HG03039 (cell line): ENCODE data around the gene PRAMEF10.
"Not testable (repeated sequence)": the region's sequence is repeated elsewhere in the genome, so short reads cannot be mapped to it uniquely, and the experiment has no call there.

Experiments used
- ATAC-seq: cut with Tn5 transposase; IDR thresholded peaks from one replicate; pipeline ENCODE4 v1.9.1; 2021; ENCODE audit warnings: mild to moderate bottlenecking, moderate library complexity; ENCODE audit not compliant: unreplicated experiment

The PRAMEF10 gene

DNA sequence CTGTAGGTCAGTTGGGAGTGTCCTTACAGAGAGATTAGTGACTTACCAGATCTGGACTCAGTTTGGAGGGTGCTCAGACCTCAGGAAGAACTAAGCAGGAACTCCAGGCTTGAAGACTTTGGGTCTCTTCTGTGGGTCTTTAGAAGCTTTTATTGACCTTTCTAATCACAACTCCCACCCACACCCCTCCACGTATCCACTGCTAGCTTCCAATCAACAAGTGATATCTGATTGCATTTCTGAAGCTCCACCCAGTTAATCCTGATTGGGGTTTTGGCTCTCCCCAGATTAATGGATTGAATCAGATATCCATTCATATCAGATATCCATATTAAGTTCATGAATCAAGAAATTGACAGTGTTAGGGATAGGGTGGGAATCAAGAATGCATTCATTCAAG, at the start of gene PRAMEF10:
PRAMEF10 (minus strand) TSS at position 101 of the 400 bp plus-strand sequence. CDS start 2,423 bp downstream, outside the sequence.
- ATAC-seq: not testable (repeated sequence)

DNA sequence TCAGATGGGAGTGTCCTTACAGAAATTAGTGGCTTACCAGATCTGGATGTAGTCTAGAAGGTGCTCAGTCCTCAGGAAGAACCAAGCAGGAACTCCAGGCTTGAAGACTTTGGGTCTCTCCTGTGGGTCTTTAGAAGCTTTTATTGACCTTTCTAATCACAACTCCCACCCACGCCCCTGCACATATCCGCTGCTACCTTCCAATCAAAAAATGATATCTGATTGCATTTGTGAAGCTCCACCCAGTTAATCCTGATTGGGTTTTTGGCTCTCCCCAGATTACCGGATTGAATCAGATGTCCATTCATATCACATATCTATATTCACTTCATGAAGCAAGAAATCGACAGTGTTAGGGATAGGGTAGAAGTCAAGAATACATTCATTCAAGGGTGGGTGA, 49.4 kb upstream of the PRAMEF10 start, which contains the start of gene PRAMEF6:
PRAMEF6 (minus strand) TSS at position 101 of the 400 bp plus-strand sequence. CDS start 5,062 bp downstream, outside the sequence.
- ATAC-seq: not testable (repeated sequence)

- ATAC-seq: not testable (repeated sequence)
Observed at GRCh38 chr1:12924368-12924767, 26.3 kb upstream of the PRAMEF10 start.

DNA sequence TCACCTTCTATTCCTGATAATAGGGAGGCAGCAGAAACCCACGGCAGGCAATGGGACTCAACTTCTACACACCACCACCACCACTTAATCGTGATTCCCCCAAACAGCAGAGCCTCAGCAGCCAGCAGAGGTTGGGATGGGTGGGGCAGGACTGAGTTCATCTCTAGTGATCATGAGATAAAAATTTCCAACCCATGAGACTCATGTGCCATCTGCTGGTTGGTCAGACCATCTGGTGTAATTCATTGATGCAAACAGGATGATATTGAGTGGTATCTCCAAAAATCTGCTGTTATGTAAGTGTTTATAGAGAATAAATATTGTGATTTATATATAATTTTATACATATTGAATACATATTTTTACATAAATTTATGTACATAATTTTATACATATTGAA, 23.7 kb upstream of the PRAMEF10 start:
- ATAC-seq: not testable (repeated sequence)

GRCh38 chr1:12916310-12916709, 18.2 kb upstream of the PRAMEF10 start, which contains the start of gene PRAMEF7:
PRAMEF7 (plus strand) TSS chr1:12916610; CDS start chr1:12917693, 1,083 bp downstream.
- ATAC-seq: not testable (repeated sequence)

GRCh38 chr1:12903793-12904572, 5.9 kb upstream of the PRAMEF10 start:
- ATAC-seq: not testable (repeated sequence)

- not testable (repeated sequence) for ATAC-seq
Observed at GRCh38 chr1:12899186-12899585, 1.1 kb upstream of the PRAMEF10 start.

- ATAC-seq: not testable (repeated sequence)
Observed at GRCh38 chr1:12886101-12886500, 12.0 kb downstream of the PRAMEF10 start, which contains the start of gene PRAMEF4. PRAMEF4 (minus strand) TSS chr1:12886201; CDS start chr1:12883394, 2,807 bp downstream.

- not testable (repeated sequence) for ATAC-seq
Observed at GRCh38 chr1:12878453-12878852, 19.6 kb downstream of the PRAMEF10 start.

GRCh38 chr1:12863131-12863880, 34.8 kb downstream of the PRAMEF10 start:
- not testable (repeated sequence) for ATAC-seq

GRCh38 chr1:12856786-12857185, 41.3 kb downstream of the PRAMEF10 start, which contains the start of gene PRAMEF2:
PRAMEF2 (plus strand) TSS chr1:12857086; CDS start chr1:12859010, 1,924 bp downstream.
- ATAC-seq: not testable (repeated sequence)

- ATAC-seq: no peak
Observed at GRCh38 chr1:12851779-12852178, 46.3 kb downstream of the PRAMEF10 start.

DNA sequence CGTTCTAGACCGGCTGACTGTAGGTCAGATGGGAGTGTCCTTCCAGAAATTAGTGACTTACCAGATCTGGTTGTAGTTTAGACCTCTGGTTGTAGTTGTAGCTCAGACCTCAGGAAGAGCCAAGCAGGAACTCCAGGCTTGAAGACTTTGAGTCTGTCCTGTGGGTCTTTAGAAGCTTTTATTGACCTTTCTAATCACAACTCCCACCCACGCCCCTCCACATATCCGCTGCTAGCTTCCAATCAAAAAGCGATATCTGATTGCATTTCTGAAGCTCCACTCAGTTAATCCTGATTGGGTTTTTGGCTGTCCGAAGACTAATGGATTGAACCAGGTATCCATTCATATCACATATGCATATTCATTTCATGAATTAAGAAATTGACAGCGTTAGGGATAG, 49.5 kb downstream of the PRAMEF10 start, which contains the start of gene HNRNPCL1:
HNRNPCL1 (minus strand) TSS at position 101 of the 400 bp plus-strand sequence. CDS start 431 bp downstream, outside the sequence.
- not testable (repeated sequence) for ATAC-seq
